DMS153 (cell line): ENCODE measurements around the gene GCK.

Source experiments
- DNase-seq: peaks from one replicate; lab custom pipeline; 2025; lab: John Stamatoyannopoulos, UW

GCK gene

GRCh38 chr7:44103923-44104859 is 85.0 kb downstream of the GCK start, which contains the start of gene AEBP1:
AEBP1 (plus strand) TSS chr7:44104345; CDS start chr7:44104666, 321 bp downstream.
- DNase-seq = no peak

- DNase-seq = no peak
Observed at GRCh38 chr7:44103566-44103922, 85.7 kb downstream of the GCK start.

GRCh38 chr7:44102846-44103565 is 86.2 kb downstream of the GCK start:
- DNase-seq = no peak

DNA sequence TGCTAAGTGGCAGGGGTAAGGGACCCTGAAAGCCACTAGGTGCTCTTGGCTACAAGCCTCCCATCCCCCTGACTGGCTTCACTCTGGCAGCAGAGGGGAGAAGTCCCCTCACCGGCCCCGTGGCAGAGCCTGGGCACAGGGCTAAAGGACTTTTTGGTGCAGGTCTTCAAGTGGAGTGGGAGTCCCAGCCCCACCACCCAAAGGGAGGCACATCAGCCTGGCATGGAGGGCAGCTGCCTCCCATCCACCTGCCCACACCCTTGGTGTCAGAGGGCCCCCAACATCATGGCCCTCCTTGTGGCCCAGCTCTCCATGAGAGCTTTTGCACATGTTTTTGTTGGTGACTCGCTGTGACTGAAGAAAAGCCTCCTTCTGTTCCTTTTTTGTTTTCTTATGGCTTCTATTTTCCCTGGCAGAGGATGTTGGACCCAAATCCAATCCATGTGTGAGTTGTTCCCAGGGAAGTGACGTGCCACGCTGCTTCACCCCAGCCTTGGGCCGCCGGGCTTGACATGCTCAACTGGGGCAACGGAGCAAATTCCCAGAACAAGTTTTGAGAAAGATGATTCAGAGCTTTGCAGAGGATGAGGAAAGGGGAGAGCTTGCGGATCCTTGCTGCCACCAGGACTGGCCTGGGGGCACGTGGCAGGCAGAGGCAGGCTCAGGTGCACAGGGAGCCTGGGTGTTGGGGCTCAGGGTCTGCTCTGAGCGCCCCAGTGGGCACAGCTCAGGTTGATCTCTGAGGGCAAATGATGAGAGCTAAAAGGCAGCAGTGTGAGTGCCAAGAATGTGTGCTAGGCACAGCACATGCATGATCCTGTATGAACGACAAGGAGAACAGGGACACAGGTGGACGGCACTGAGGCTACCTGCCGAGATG is 87.0 kb downstream of the GCK start:
- DNase-seq = no peak

- DNase-seq = no peak
Observed at GRCh38 chr7:44101303-44101965, 87.8 kb downstream of the GCK start.

GRCh38 chr7:44100458-44101302 is 88.6 kb downstream of the GCK start:
- no peak for DNase-seq

- DNase-seq = no peak
Observed at GRCh38 chr7:44099669-44100068, 89.6 kb downstream of the GCK start.

- no peak for DNase-seq
Observed at GRCh38 chr7:44098092-44099068, 90.9 kb downstream of the GCK start.

DNA sequence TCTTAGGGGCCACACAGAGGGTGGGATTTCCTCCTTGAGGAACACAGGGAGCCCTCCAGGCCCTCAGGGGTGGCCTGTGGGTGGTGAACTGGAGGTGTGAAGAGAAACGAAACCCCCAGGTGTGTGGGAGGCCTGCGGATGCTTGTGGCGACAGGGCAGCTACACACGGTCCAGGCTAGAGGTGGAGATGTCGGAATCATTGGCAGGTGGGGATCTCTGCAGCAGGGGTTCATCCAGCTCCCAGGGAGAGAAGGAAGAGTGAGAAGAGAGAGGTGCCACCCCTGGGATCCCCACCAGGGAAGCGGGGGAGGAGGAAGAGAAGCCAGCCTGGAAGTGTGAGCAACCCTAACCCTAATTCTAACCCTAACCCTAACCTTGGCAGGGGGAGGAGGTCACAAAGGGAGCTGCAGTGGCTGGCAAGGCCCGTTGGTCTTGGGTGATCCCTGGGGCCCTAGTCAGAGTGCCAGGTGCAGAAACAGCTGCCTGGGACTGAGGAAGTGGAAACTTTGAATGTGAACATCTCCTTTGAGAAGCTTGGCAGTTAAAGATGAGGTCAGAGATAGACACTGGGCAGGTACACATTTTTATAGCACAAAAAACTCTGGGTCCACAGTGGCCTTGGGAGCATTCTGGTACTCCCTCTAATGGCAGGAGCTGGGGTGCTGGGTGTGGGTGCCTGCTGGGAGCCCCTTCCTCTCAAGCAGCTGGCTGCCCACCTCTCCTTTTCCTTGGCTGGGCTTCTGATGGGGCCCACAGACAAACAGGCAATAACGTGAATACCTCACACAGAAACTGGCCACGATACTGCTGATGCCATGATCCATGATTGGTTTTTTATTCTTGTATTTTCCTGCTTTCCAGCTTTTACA is 91.9 kb downstream of the GCK start:
- DNase-seq = no peak

- DNase-seq = no peak
Observed at GRCh38 chr7:44096326-44096881, 92.8 kb downstream of the GCK start.

DNA sequence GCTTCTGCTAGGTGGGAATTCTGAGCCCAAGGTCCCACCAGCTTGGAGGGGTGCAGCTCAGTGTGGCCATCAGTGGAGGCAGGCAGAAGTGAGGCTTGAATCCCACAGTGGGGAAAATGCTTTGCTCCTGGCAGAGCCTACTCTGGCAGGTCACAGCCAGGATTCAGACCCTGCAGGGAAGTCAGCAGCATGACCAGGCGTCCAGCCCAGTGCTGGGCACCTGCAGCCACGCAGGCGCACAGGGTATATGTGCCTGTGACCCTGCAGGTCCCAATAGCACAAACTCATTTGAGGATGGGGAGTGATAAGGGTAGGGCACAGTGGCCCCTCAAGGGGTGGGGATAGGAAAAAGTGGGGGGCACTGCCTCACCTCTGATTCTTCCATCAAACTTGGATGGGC is 93.5 kb downstream of the GCK start:
- DNase-seq = no peak

DNA sequence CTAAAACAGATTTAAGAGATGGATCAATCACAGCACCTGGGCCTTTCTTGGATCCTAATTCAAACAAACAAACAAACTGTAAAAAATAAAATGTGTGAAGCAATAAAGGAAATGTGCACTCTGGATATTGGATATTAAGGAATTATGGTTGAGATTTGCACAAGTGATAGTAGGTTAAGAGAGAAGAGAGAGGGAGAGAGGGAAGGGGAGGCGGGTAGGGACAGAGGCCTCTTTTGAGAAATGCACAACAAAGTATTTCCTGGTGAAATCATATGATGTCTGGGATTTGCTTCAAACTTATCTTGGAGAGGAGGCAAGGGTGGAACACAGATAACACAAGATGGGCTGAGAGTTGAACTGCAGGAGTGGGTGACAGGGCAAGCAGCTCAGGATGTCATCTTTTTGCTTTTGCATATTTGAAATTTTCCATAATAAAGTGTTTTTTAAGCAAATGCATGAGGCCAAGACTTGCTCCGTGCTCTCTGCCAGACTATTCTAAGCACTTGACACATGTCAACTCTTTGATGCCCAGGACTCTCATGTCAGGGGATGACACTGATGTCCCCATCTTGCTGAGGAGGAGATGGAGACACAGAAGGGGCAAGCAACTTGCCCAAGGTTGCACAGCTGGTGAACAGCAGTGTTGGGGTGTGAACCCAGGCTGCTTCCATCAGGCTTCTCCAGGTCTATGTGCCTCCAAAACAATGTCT is 94.2 kb downstream of the GCK start:
- no peak for DNase-seq

DNA sequence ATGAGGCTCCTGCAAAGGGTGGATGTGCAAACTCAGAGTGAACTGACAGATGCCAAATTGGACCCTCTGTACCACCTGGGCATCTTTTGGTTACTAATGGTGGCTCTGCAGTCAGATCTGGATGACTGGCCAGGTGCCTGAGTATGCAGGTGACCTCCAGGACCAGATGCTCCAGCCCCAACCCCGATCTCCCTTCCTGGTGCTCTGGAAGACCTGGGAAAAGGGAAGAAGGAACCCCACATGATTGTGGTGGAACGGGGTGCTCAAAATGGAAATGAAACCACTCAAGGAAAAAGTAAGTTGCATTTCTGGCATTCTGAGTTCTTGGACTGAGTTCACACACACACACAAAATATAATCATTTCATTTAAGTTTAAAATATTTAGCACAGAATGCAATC is 94.9 kb downstream of the GCK start:
- no peak for DNase-seq
